Measurements from ENCODE around the gene POLR3A. TPM values are rescaled to one million over a fixed set of nuclear protein-coding genes. Genes with fewer than 3 reads are reported as not detected.
"Not testable (repeated sequence)": the region's sequence is repeated elsewhere in the genome, so short reads cannot be mapped to it uniquely, and the experiment has no call there.

The POLR3A gene
- total RNA-seq (14.1 and 16.8 TPM in 2 replicates), polyA plus RNA-seq (11.6 and 17.1 TPM in 2 replicates), polyA minus RNA-seq (ENCODE audit: low replicate concordance) (15.7 and 16.1 TPM in 2 replicates)
- 9.4 and 12.2 TPM in 2 replicates for polyA plus RNA-seq (2012)

DNA sequence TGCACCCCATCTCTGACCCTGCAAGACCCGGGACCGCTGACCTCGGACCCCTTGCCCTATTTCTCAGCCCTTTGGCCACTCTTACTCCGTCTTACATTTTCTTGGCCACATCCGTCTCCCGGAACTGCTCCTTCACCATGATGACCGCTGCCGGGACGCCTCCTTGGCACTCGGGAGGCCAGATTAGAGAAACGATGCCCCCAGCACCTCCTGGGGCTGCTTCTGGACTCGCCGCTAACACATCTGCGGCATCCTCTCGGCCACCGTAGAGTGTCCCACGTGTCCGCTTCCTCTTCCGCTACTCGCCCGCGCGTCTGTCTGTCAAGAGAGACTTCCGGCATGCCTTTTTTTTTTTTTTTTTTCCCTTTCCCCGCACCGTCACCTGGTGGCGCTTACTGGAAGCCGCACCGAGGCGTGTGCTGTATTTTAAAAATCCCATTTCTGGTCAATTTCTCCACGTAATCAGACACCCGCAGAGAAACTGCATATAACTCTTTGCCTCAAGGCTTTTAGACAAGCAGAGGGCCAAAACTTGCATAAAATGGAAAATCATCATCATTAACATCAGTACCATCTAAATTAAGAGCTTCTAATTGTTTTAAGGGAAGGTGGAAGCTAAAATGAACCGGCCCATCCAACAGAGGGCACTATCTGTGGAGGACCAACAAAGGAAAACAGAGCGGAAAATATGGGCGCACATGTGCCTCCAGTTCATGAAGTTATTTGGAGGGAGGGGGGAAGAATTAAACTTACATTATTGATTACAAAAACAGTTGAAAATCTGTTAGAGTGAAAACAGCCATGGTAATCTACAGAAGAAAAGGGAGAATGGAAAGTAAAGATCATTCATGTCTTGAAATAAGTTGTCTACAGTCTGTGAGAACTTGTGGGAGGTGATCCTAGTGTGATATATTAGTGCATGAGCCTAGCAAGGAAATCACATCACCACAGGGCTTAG lies at the start of gene POLR3A:
POLR3A (minus strand) TSS at position 247 of the 958 bp plus-strand sequence; CDS start at position 139, 108 bp downstream.
- Histone ChIP-seq H4K20me1 (ENCODE audit: control insufficient read depth, extremely low read depth, insufficient read depth, low read length) (no peaks in the 10 kb centered on the region), H3K36me3 (ENCODE audit: control insufficient read depth, insufficient read depth, low read length) (peaks cover 4% of the 10 kb centered on the region), H3K4me3 (replicated peaks in 1 of 4; ENCODE audit: control extremely low read depth in 1 of 4, insufficient read depth in 1 of 4, low read depth in 3 of 4, low read length in 4 of 4) (peak within 1 kb of the TSS; percentile 83 to 98 (median 88)), H3K79me2 (ENCODE audit: control insufficient read depth, insufficient read depth, low read length) (peaks cover 36% of the 10 kb centered on the region), H3K9me3 (ENCODE audit: control insufficient read depth, insufficient read depth, low read depth, low read length) (no peaks in the 10 kb centered on the region), H3K9ac (ENCODE audit: insufficient read depth, low read length) (peak within 1 kb of the TSS; percentile 88), H3K4me2 (ENCODE audit: extremely low read depth, insufficient read depth, low read length) (peak within 1 kb of the TSS; percentile 86), H3K27ac (ENCODE audit: insufficient read depth, low read length) (peak within 1 kb of the TSS; percentile 92), H3K4me1 (ENCODE audit: control insufficient read depth, extremely low read depth, insufficient read depth, low read length) (peaks cover 15% of the 10 kb centered on the region), H3K27me3 (ENCODE audit: control insufficient read depth, insufficient read depth, low read length) (no peaks in the 10 kb centered on the region), H2AFZ (ENCODE audit: low read length) (peak within 1 kb of the TSS; percentile 96)
- peak; percentile 99 for DNase-seq (ENCODE audit: low read depth in 2 of 2)
- TF ChIP-seq, protein P1, sequence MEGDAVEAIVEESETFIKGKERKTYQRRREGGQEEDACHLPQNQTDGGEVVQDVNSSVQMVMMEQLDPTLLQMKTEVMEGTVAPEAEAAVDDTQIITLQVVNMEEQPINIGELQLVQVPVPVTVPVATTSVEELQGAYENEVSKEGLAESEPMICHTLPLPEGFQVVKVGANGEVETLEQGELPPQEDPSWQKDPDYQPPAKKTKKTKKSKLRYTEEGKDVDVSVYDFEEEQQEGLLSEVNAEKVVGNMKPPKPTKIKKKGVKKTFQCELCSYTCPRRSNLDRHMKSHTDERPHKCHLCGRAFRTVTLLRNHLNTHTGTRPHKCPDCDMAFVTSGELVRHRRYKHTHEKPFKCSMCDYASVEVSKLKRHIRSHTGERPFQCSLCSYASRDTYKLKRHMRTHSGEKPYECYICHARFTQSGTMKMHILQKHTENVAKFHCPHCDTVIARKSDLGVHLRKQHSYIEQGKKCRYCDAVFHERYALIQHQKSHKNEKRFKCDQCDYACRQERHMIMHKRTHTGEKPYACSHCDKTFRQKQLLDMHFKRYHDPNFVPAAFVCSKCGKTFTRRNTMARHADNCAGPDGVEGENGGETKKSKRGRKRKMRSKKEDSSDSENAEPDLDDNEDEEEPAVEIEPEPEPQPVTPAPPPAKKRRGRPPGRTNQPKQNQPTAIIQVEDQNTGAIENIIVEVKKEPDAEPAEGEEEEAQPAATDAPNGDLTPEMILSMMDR (conservative IDR thresholded peaks at IDR 0.05 in 1 of 2, IDR thresholded peaks at IDR 0.05 in 1 of 2; ENCODE audit: low read depth in 1 of 2, low read length in 2 of 2) = peak; percentile 45 to 67
- no peak for TF ChIP-seq EZH2 (IDR thresholded peaks at IDR 0.05; ENCODE audit: low read length, missing control alignments)

DNA sequence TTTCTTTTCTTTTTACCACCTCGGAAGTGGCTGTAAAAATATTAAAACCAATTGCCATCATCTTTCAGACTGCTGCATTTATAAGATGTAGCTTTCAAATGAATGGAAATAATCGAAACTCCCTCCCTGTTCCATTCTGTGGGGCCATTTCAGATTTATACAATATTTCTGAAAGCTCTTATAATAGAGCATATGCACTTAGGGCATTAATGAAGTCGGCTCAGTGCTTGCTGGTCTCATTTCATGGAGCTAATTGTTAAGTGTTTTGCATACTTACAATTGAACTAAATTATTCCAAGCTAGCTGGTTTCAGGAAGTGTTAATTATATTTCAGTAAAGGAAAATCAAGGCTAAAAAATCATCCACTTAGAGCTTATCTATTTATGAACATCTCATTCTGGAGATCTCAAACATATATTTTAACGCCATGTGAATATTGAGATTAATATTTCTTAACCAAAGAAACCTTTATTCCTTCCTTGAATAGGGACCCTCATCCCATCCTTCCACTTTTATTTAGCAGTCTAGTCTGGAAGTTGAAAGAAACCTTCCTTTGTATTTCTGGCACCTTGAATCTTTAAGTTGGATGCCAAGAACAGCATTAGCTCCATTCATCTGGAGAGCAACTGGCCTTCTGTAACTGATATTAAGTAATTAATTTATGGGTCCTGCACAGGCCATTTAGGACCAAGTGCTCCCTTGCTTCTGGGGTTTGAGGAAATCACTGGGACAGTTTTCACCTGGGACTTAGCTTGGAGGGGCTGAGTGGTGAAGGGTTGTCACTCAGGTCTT lies 49.4 kb upstream of the POLR3A start:
- H3K9ac ChIP-seq (ENCODE audit: insufficient read depth, low read length) = no peak overlapping the region
- H3K4me3 ChIP-seq (replicated peaks in 1 of 4; ENCODE audit: control extremely low read depth in 1 of 4, insufficient read depth in 1 of 4, low read depth in 3 of 4, low read length in 4 of 4) = no peak overlapping the region
- H3K27ac ChIP-seq (ENCODE audit: insufficient read depth, low read length) = no peak overlapping the region
- no peak overlapping the region for H3K4me2 ChIP-seq (ENCODE audit: extremely low read depth, insufficient read depth, low read length)
- H3K4me1 ChIP-seq (ENCODE audit: control insufficient read depth, extremely low read depth, insufficient read depth, low read length) = no peaks in the 10 kb centered on the region
- no peaks in the 10 kb centered on the region for H4K20me1 ChIP-seq (ENCODE audit: control insufficient read depth, extremely low read depth, insufficient read depth, low read length)
- no peaks in the 10 kb centered on the region for H3K79me2 ChIP-seq (ENCODE audit: control insufficient read depth, insufficient read depth, low read length)
- H3K36me3 ChIP-seq (ENCODE audit: control insufficient read depth, insufficient read depth, low read length) = no peaks in the 10 kb centered on the region
- no peaks in the 10 kb centered on the region for H3K9me3 ChIP-seq (ENCODE audit: control insufficient read depth, insufficient read depth, low read depth, low read length)
- no peak for DNase-seq (ENCODE audit: low read depth in 2 of 2)
- H2AFZ ChIP-seq (ENCODE audit: low read length) = no peak overlapping the region
- peaks cover 3% of the 10 kb centered on the region for H3K27me3 ChIP-seq (ENCODE audit: control insufficient read depth, insufficient read depth, low read length)
- no peak for TF ChIP-seq EZH2 (IDR thresholded peaks at IDR 0.05; ENCODE audit: low read length, missing control alignments)
- TF ChIP-seq, protein P1 (conservative IDR thresholded peaks at IDR 0.05 in 1 of 2, IDR thresholded peaks at IDR 0.05 in 1 of 2; ENCODE audit: low read depth in 1 of 2, low read length in 2 of 2) = no peak

DNA sequence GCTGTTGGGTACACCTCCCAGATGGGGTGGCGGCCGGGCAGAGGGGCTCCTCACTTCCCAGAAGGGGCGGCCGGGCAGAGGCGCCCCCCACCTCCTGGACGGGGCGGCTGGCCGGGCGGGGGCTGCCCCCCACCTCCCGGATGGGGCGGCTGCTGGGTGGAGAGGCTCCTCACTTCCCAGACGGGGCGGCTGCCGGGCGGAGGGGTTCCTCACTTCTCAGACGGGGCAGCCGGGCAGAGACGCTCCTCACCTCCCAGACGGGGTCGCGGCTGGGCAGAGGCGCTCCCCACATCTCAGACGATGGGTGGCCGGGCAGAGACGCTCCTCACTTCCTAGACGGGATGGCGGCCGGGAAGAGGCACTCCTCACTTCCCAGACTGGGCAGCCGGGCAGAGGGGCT lies 46.5 kb upstream of the POLR3A start:
- H3K27ac ChIP-seq (ENCODE audit: insufficient read depth, low read length) = not testable (repeated sequence)

More for the DNA sequence above, 46.5 kb upstream of the POLR3A start:
- H3K4me1 ChIP-seq (ENCODE audit: control insufficient read depth, extremely low read depth, insufficient read depth, low read length); H3K9me3 ChIP-seq (ENCODE audit: control insufficient read depth, insufficient read depth, low read depth, low read length); H3K4me3 ChIP-seq (replicated peaks in 1 of 4; ENCODE audit: control extremely low read depth in 1 of 4, insufficient read depth in 1 of 4, low read depth in 3 of 4, low read length in 4 of 4); H4K20me1 ChIP-seq (ENCODE audit: control insufficient read depth, extremely low read depth, insufficient read depth, low read length); DNase-seq (ENCODE audit: low read depth in 2 of 2); H3K4me2 ChIP-seq (ENCODE audit: extremely low read depth, insufficient read depth, low read length); H3K27me3 ChIP-seq (ENCODE audit: control insufficient read depth, insufficient read depth, low read length); H2AFZ ChIP-seq (ENCODE audit: low read length); H3K79me2 ChIP-seq (ENCODE audit: control insufficient read depth, insufficient read depth, low read length); H3K9ac ChIP-seq (ENCODE audit: insufficient read depth, low read length); H3K36me3 ChIP-seq (ENCODE audit: control insufficient read depth, insufficient read depth, low read length): not testable (repeated sequence)

Measured in fibroblast of lung (primary cell).